HCT116 (cell line): ENCODE measurements around the gene CCDC184.

ENCODE experiments used
- CEBPB ChIP-seq: IDR thresholded peaks from 2 replicates; pipeline ENCODE4 v1.6.1; 2012; ENCODE audit warnings: low read depth
- EZH2 ChIP-seq: fragments of 200-600 bp; sonication (generic); IDR thresholded peaks from 2 replicates; pipeline ENCODE4 v1.6.1; 2017; ENCODE audit warnings: antibody characterized with exemption, mixed run types
- MAX ChIP-seq: IDR thresholded peaks from 2 replicates; pipeline ENCODE4 v1.6.1; 2012
- POLR2A ChIP-seq: IDR thresholded peaks from 2 replicates; pipeline ENCODE4 v1.7.0; 2011; ENCODE audit warnings: borderline replicate concordance; ENCODE audit not compliant: insufficient read depth, insufficient read length; ENCODE audit errors: extremely low read depth
- POLR2AphosphoS5 ChIP-seq: IDR thresholded peaks from 2 replicates; pipeline ENCODE4 v1.6.1; 2011; ENCODE audit warnings: mild to moderate bottlenecking, low read depth, low read length, moderate library complexity
- RAD21 ChIP-seq: IDR thresholded peaks from 2 replicates; pipeline ENCODE4 v1.6.1; 2012; ENCODE audit warnings: low read depth, mild to moderate bottlenecking
- SP1 ChIP-seq: IDR thresholded peaks from 2 replicates; pipeline ENCODE4 v1.6.1; 2012; ENCODE audit warnings: low read depth
- SRF ChIP-seq: IDR thresholded peaks from 2 replicates; pipeline ENCODE4 v1.6.1; 2012; ENCODE audit warnings: low read depth
- YY1 ChIP-seq: IDR thresholded peaks from 2 replicates; pipeline ENCODE4 v1.6.1; 2011; ENCODE audit warnings: low read length, low read depth, moderate library complexity, mild to moderate bottlenecking; ENCODE audit not compliant: insufficient replicate concordance; ENCODE audit errors: extremely low read depth
- TF ChIP-seq, protein P1 (sequence below), 3 experiments: fragments of 200-600 bp in 1 of 3; sonication (generic) in 1 of 3; IDR thresholded peaks in 2 of 3; conservative IDR thresholded peaks in 1 of 3; 2 replicates each; pipeline ENCODE4 v1.5.1; 2012 to 2017; ENCODE audit warnings: low read depth in 2 of 3, low read length in 2 of 3, antibody characterized with exemption in 1 of 3, borderline replicate concordance in 1 of 3, control low read depth in 1 of 3, mild to moderate bottlenecking in 1 of 3, mixed read lengths in 1 of 3, mixed run types in 1 of 3, moderate library complexity in 1 of 3; ENCODE audit not compliant: insufficient read depth in 1 of 3
- TF ChIP-seq, protein P2 (sequence below): IDR thresholded peaks from 2 replicates; pipeline ENCODE4 v1.6.1; 2011; ENCODE audit warnings: mild to moderate bottlenecking, low read length, moderate library complexity; ENCODE audit not compliant: insufficient replicate concordance; ENCODE audit errors: extremely low read depth

- TF ChIP-seq POLR2AphosphoS5 (no peak), EZH2 (no peak), MAX (no peak), RAD21 (no peak), SRF (no peak), SP1 (no peak), CEBPB (no peak), YY1 (no peak), POLR2A (no peak)
- TF ChIP-seq, protein P1, sequence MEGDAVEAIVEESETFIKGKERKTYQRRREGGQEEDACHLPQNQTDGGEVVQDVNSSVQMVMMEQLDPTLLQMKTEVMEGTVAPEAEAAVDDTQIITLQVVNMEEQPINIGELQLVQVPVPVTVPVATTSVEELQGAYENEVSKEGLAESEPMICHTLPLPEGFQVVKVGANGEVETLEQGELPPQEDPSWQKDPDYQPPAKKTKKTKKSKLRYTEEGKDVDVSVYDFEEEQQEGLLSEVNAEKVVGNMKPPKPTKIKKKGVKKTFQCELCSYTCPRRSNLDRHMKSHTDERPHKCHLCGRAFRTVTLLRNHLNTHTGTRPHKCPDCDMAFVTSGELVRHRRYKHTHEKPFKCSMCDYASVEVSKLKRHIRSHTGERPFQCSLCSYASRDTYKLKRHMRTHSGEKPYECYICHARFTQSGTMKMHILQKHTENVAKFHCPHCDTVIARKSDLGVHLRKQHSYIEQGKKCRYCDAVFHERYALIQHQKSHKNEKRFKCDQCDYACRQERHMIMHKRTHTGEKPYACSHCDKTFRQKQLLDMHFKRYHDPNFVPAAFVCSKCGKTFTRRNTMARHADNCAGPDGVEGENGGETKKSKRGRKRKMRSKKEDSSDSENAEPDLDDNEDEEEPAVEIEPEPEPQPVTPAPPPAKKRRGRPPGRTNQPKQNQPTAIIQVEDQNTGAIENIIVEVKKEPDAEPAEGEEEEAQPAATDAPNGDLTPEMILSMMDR (IDR thresholded peaks at IDR 0.05 in 2 of 3, conservative IDR thresholded peaks at IDR 0.05 in 1 of 3; ENCODE audit: borderline replicate concordance in 1 of 3, insufficient read depth in 1 of 3, low read depth in 2 of 3, low read length in 2 of 3), result no peak
- TF ChIP-seq, protein P2, sequence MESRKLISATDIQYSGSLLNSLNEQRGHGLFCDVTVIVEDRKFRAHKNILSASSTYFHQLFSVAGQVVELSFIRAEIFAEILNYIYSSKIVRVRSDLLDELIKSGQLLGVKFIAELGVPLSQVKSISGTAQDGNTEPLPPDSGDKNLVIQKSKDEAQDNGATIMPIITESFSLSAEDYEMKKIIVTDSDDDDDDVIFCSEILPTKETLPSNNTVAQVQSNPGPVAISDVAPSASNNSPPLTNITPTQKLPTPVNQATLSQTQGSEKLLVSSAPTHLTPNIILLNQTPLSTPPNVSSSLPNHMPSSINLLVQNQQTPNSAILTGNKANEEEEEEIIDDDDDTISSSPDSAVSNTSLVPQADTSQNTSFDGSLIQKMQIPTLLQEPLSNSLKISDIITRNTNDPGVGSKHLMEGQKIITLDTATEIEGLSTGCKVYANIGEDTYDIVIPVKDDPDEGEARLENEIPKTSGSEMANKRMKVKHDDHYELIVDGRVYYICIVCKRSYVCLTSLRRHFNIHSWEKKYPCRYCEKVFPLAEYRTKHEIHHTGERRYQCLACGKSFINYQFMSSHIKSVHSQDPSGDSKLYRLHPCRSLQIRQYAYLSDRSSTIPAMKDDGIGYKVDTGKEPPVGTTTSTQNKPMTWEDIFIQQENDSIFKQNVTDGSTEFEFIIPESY, result no peak
Observed at GRCh38 chr12:48151103-48151771, 32.2 kb upstream of the CCDC184 start.
